Epithelial cell of proximal tubule (primary cell): ENCODE measurements around the gene CAMK2N1. TPM values are rescaled to one million over a fixed set of nuclear protein-coding genes. Genes with fewer than 3 reads are reported as not detected.

Experiments used
- DNase-seq: peaks from one replicate; pipeline ENCODE4 v3.0.0-alpha.2; 2011; ENCODE audit warnings: low read depth
- H3K4me3 ChIP-seq: 2 replicates; pipeline ENCODE4 v1.5.1; 2011; ENCODE audit warnings: low read depth, mild to moderate bottlenecking, low read length
- CTCF ChIP-seq: conservative IDR thresholded peaks from 2 replicates; pipeline ENCODE4 v1.5.1; 2012; ENCODE audit warnings: low read depth, mild to moderate bottlenecking, low read length
- total RNA-seq: library from RNA; depleted of rRNA; stranded (reverse); fragments of >200 nt; gene quantifications from 2 replicates; pipeline ENCODE4 v1.2.3, GENCODE V29; 2015

The CAMK2N1 gene
- total RNA-seq, 1 donor from 2014 or later, result 19.7 TPM

- TF ChIP-seq CTCF, result no peak
- H3K4me3 ChIP-seq, result no peak overlapping the region
- no peak for DNase-seq
Measured at GRCh38 chr1:20443703-20444586, 42.1 kb downstream of the CAMK2N1 start.

GRCh38 chr1:20442920-20443625 lies 42.9 kb downstream of the CAMK2N1 start:
- TF ChIP-seq CTCF, result no peak
- H3K4me3 ChIP-seq, result no peak overlapping the region
- no peak for DNase-seq

GRCh38 chr1:20440785-20441200 lies 45.2 kb downstream of the CAMK2N1 start:
- no peak for DNase-seq
- no peak for TF ChIP-seq CTCF

GRCh38 chr1:20439282-20439681 lies 46.7 kb downstream of the CAMK2N1 start:
- no peak overlapping the region for H3K4me3 ChIP-seq
- DNase-seq, result no peak
- TF ChIP-seq CTCF, result no peak

More at GRCh38 chr1:20440785-20441200, 45.2 kb downstream of the CAMK2N1 start:
- H3K4me3 ChIP-seq, result no peak overlapping the region

- TF ChIP-seq CTCF, result no peak
- no peak for DNase-seq
Measured at GRCh38 chr1:20437640-20438039, 48.4 kb downstream of the CAMK2N1 start.

GRCh38 chr1:20432891-20433290 lies 53.1 kb downstream of the CAMK2N1 start:
- H3K4me3 ChIP-seq, result no peak overlapping the region
- DNase-seq, result no peak
- no peak for TF ChIP-seq CTCF

More at GRCh38 chr1:20437640-20438039, 48.4 kb downstream of the CAMK2N1 start:
- H3K4me3 ChIP-seq, result no peak overlapping the region

Other genes starting within 250 kb of the CAMK2N1 start
- gene VWA5B1, start 195.3 kb downstream of the CAMK2N1 start, total RNA-seq, result not detected in 2 replicates
- 24.6 and 30.4 TPM in 2 replicates for gene MUL1, start 21.9 kb upstream of the CAMK2N1 start, total RNA-seq
- 0.36 and 0.81 TPM in 2 replicates for gene FAM43B, start 66.4 kb upstream of the CAMK2N1 start, total RNA-seq
- gene CDA, start 102.9 kb upstream of the CAMK2N1 start, total RNA-seq, result 6.0 and 10.1 TPM in 2 replicates
- 42.4 and 44.3 TPM in 2 replicates for gene PINK1, start 147.2 kb upstream of the CAMK2N1 start, total RNA-seq
- 191 and 331 TPM in 2 replicates for gene DDOST, start 175.2 kb upstream of the CAMK2N1 start, total RNA-seq
- gene KIF17, start 231.8 kb upstream of the CAMK2N1 start, total RNA-seq, result 1.8 and 3.3 TPM in 2 replicates
- gene SH2D5, start 246.5 kb upstream of the CAMK2N1 start, total RNA-seq, result 15.2 and 23.8 TPM in 2 replicates